GM12878 (cell line): ENCODE data around the gene BMERB1. TPM values are rescaled to one million over a fixed set of nuclear protein-coding genes. Genes with fewer than 3 reads are reported as not detected.
A peak's percentile ranks its signal among the peaks of the same experiment; 100 is the strongest.
"Not testable (repeated sequence)": the region's sequence is repeated elsewhere in the genome, so short reads cannot be mapped to it uniquely, and the experiment has no call there.

Experiments used
- ATAC-seq: fragments of 200-7000 bp; cut with Tn5 transposase; 3 replicates; pipeline ENCODE4 v1.9.1; 2020; ENCODE audit warnings: mild to moderate bottlenecking, moderate library complexity
- BruUV-seq: library from RNA; stranded (reverse); fragments of 400-500 nt; replicated peaks from 2 replicates; lab custom pipeline; 2021; lab: Mats Ljungman, UMichigan
- CTCF ChIA-PET: fragments of 300-600 bp; sonication (Branson Sonifier 250); formaldehyde crosslinking; extraction: SDS; loops from one replicate; lab custom pipeline; 2021; ENCODE audit warnings: inconsistent platforms; lab: Yijun Ruan, JAX
- POLR2A ChIA-PET: fragments of 350-600 bp; formaldehyde crosslinking; extraction: SDS; loops from one replicate; lab custom pipeline; 2021; ENCODE audit warnings: inconsistent platforms; lab: Charles Lee
- RAD21 ChIA-PET: fragments of 300-600 bp; sonication (Branson Sonifier 250); formaldehyde crosslinking; loops from one replicate; lab custom pipeline; 2023; ENCODE audit warnings: antibody characterized with exemption; ENCODE audit not compliant: unreplicated experiment; lab: Charles Lee
- SMC1A ChIA-PET: fragments of 300-600 bp; sonication (Branson Sonifier 250); formaldehyde crosslinking; loops from one replicate; lab custom pipeline; 2023; ENCODE audit not compliant: unreplicated experiment, uncharacterized antibody; lab: Charles Lee
- DNase-seq: peaks from one replicate; pipeline ENCODE4 v3.0.0-alpha.2; 2011; ENCODE audit warnings: low read depth, low spot score
- FAIRE-seq: peaks from 3 replicates; lab custom pipeline; 2011; peaks lifted over from hg19 to GRCh38; lab: Jason Lieb, UNC
- H2AFZ ChIP-seq: 2 replicates; pipeline ENCODE4 v1.6.0; 2011; ENCODE audit warnings: low read depth, low read length, control low read depth; ENCODE audit not compliant: control insufficient read depth
- H3K27ac ChIP-seq: 2 replicates; pipeline ENCODE4 v1.5.1; 2011; ENCODE audit warnings: control low read depth; ENCODE audit not compliant: control insufficient read depth, insufficient read depth
- H3K27me3 ChIP-seq, 2 experiments: replicated peaks in 1 of 2; 2 replicates each; pipeline versions ENCODE4 v1.6.0 to v1.6.1; 2011; ENCODE audit warnings: low read length in 1 of 2; ENCODE audit not compliant: control insufficient read depth in 2 of 2, insufficient read depth in 2 of 2
- H3K36me3 ChIP-seq, 2 experiments: 2 replicates each; pipeline ENCODE4 v1.5.1; 2011; ENCODE audit warnings: low read length in 1 of 2; ENCODE audit not compliant: control insufficient read depth in 2 of 2, insufficient read depth in 2 of 2
- H3K4me1 ChIP-seq: 2 replicates; pipeline ENCODE4 v1.6.1; 2011; ENCODE audit warnings: mild to moderate bottlenecking, low read length, moderate library complexity, mixed read lengths; ENCODE audit not compliant: control insufficient read depth, insufficient read depth
- H3K4me2 ChIP-seq: 2 replicates; pipeline ENCODE4 v1.6.0; 2011; ENCODE audit warnings: control low read depth; ENCODE audit not compliant: control insufficient read depth, insufficient read depth
- H3K4me3 ChIP-seq: fragments of 200-600 bp; sonication (generic); 2 replicates; pipeline ENCODE4 v1.5.1; 2016
- H3K79me2 ChIP-seq: 2 replicates; pipeline ENCODE4 v1.6.0; 2011; ENCODE audit warnings: low read length; ENCODE audit not compliant: control insufficient read depth, insufficient read depth
- H3K9ac ChIP-seq: 2 replicates; pipeline ENCODE4 v1.8.0; 2011; ENCODE audit warnings: low read length, control low read depth, mixed read lengths; ENCODE audit not compliant: control insufficient read depth, insufficient read depth
- H3K9me3 ChIP-seq: replicated peaks from 3 replicates; pipeline ENCODE4 v1.5.1; 2011; ENCODE audit warnings: mild to moderate bottlenecking, low read length; ENCODE audit not compliant: control insufficient read depth, insufficient read depth
- H4K20me1 ChIP-seq: 2 replicates; pipeline ENCODE4 v1.6.0; 2011; ENCODE audit not compliant: control insufficient read depth, insufficient read depth
- RBBP5 ChIP-seq: fragments of 200-600 bp; sonication (generic); conservative IDR thresholded peaks from 2 replicates; pipeline ENCODE4 v1.6.1; 2016
- SPI1 ChIP-seq: IDR thresholded peaks from 2 replicates; pipeline ENCODE4 v1.6.1; 2011; ENCODE audit warnings: low read depth, mild to moderate bottlenecking, low read length, moderate library complexity, borderline replicate concordance; ENCODE audit not compliant: insufficient read depth
- WGBS: methylation state at CpG from one replicate; pipeline ENCODE4 v1.1.6; 2016; ENCODE audit warnings: low lambda C conversion rate; ENCODE audit not compliant: insufficient replicate concordance, insufficient coverage; ENCODE audit errors: missing lambda C conversion rate; 5-methylcytosine and 5-hydroxymethylcytosine counted together
- in situ Hi-C: fragments of 300-500 bp; cut with MboI; formaldehyde crosslinking; loops from 9 replicates; pipeline ENCODE4 v1.14.3; 2018; ENCODE audit warnings: mixed read lengths
- intact Hi-C: fragments of 100-400 bp; cut with micrococcal nuclease; formaldehyde crosslinking; loops from one replicate; pipeline ENCODE4 v1.14.2; 2022; ENCODE audit not compliant: unreplicated experiment
- polyA plus RNA-seq, 11 experiments: library from polyadenylated mRNA; depleted of rRNA in 4 of 11; unstranded in 6 of 11; stranded (reverse) in 5 of 11; fragments of >200 nt; fragmentation: Nextera tagmentation in 4 of 11; fragmentation: Illumina TruSeq in 1 of 11; extraction: Ambion mirVana in 4 of 11; extraction: Trizol in 1 of 11; gene quantifications; 1 replicate in 1 of 11; 2 replicates in 10 of 11; pipeline versions ENCODE4 v1.2.1 to v1.2.3, GENCODE V29; 2011 to 2016; ENCODE audit warnings: inconsistent platforms in 2 of 11, missing spikeins in 2 of 11, low read depth in 1 of 11
- total RNA-seq, 4 experiments: library from RNA; depleted of rRNA in 3 of 4; stranded (reverse); fragments of >200 nt in 3 of 4; fragmentation: Illumina TruSeq in 1 of 4; extraction: Trizol in 1 of 4; gene quantifications; 2 replicates each; pipeline versions ENCODE4 v1.2.1 to v1.2.3, GENCODE V29; 2013 to 2021

Gene BMERB1
- total and polyA plus RNA-seq, 10 of the 15 experiments (the other 5 are each of a cell fraction or from before 2014, with no cell fraction given): 0.05 to 0.68 (median 0.34) TPM

- Histone ChIP-seq H3K27me3 (no peaks in the 10 kb centered on the region), H3K4me1 (peaks cover 10% of the 10 kb centered on the region), H3K27ac (peak overlapping the region; percentile 8; the same call in 1 of the 2 replicates), H2AFZ (peak overlapping the region; percentile 25; the same call in 1 of the 2 replicates), H3K36me3 (no peaks in the 10 kb centered on the region), H3K79me2 (no peaks in the 10 kb centered on the region), H4K20me1 (no peaks in the 10 kb centered on the region), H3K9ac (no peak overlapping the region), H3K4me3 (no peak overlapping the region), H3K4me2 (no peak overlapping the region), H3K9me3 (no peaks in the 10 kb centered on the region)
- no peak for DNase-seq
- POLR2A ChIA-PET: no interaction called here
- FAIRE-seq: no peak
- in situ Hi-C loops (loop anchor here (25.0 kb wide), 1 partner anchor 592 kb away; no protein-coding TSS in a partner anchor), intact Hi-C loops (no loop called here)
- WGBS: 25% methylated on average over 4 of the region's 4 CpGs
- CTCF ChIA-PET: no interaction called here
- peak; percentile 73 for ATAC-seq
- SMC1A ChIA-PET: interaction anchor here (0.9 kb wide), 2 partner anchors 17 to 302 kb away, joined by 3 to 4 read pairs; no protein-coding TSS in a partner anchor
- TF ChIP-seq SPI1 (peak; percentile 13; the same call in 1 of the 2 replicates), RBBP5 (no peak)
- RAD21 ChIA-PET: no interaction called here
- BruUV-seq: no TSS peak
Observed at GRCh38 chr16:15404792-15405191, 29.6 kb upstream of the BMERB1 start.

DNA sequence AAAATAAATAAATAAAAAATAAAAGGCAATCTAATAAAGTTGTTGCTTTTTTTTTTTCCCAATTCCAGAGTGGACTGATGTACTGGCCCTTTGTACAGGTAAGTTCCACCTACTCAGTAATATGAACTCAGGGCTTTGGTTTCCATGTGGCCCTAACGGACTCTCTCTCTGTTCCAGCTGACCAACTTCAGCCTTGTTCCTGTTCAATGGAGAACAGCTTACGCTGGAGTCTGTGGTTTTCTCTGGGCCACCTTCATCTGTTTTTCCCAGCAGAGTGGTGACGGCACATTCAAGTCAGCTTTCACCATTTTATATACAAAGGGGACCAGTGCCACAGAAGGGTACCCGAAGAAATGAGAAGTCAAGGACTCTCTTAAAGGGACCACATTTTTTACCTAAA is 26.6 kb upstream of the BMERB1 start:
- SMC1A ChIA-PET, intact Hi-C loops, H3K9ac ChIP-seq, H3K4me2 ChIP-seq, H3K79me2 ChIP-seq, FAIRE-seq, H3K36me3 ChIP-seq, RAD21 ChIA-PET, CTCF ChIA-PET, ATAC-seq, BruUV-seq, H4K20me1 ChIP-seq, H3K27ac ChIP-seq, H3K4me1 ChIP-seq, H3K27me3 ChIP-seq, H3K4me3 ChIP-seq, POLR2A ChIA-PET, DNase-seq, H3K9me3 ChIP-seq, H2AFZ ChIP-seq: not testable (repeated sequence)
- in situ Hi-C loops: loop anchor here (25.0 kb wide), 1 partner anchor 595 kb away; no protein-coding TSS in a partner anchor
- 45% methylated on average over 4 of the region's 4 CpGs for WGBS

DNA sequence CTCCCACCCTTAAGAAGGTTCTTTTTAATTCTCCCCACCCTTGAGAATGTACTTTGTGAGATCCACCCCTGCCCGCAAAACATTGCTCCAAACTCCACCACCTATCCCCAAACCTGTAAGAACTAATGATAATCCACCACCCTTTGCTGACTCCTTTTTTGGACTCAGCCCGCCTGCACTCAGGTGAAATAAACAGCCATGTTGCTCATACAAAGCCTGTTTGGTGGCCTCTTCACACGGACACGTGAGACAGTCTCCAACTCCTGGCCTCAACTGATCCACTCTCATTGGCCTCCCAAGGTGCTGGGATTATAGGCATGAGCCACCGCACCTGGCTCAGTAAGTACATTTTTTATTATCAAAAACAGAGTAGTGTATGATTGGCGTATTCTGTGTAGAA is 24.9 kb upstream of the BMERB1 start:
- H4K20me1 ChIP-seq, FAIRE-seq, H3K4me1 ChIP-seq, H3K27ac ChIP-seq, H3K4me3 ChIP-seq, H3K9me3 ChIP-seq, ATAC-seq, H3K36me3 ChIP-seq, BruUV-seq, RAD21 ChIA-PET, POLR2A ChIA-PET, SMC1A ChIA-PET, H3K4me2 ChIP-seq, H3K79me2 ChIP-seq, H2AFZ ChIP-seq, H3K9ac ChIP-seq, DNase-seq, intact Hi-C loops, CTCF ChIA-PET, H3K27me3 ChIP-seq: not testable (repeated sequence)
- in situ Hi-C loops: loop anchor here (25.0 kb wide), 1 partner anchor 597 kb away; no protein-coding TSS in a partner anchor
- WGBS: 62% methylated on average over 6 of the region's 6 CpGs
